ENCODE data around the gene RASSF1. TPM values are rescaled to one million over a fixed set of nuclear protein-coding genes. Genes with fewer than 3 reads are reported as not detected.
"Not testable (repeated sequence)": the region's sequence is repeated elsewhere in the genome, so short reads cannot be mapped to it uniquely, and the experiment has no call there.

Gene RASSF1
- total RNA-seq, 1 experiment from 2014 or later = 14.7 TPM

- no peaks in the 10 kb centered on the region for H3K9me3 Mint-ChIP-seq (ENCODE audit: low read depth, unreplicated experiment)
- TF ChIP-seq, protein P1, sequence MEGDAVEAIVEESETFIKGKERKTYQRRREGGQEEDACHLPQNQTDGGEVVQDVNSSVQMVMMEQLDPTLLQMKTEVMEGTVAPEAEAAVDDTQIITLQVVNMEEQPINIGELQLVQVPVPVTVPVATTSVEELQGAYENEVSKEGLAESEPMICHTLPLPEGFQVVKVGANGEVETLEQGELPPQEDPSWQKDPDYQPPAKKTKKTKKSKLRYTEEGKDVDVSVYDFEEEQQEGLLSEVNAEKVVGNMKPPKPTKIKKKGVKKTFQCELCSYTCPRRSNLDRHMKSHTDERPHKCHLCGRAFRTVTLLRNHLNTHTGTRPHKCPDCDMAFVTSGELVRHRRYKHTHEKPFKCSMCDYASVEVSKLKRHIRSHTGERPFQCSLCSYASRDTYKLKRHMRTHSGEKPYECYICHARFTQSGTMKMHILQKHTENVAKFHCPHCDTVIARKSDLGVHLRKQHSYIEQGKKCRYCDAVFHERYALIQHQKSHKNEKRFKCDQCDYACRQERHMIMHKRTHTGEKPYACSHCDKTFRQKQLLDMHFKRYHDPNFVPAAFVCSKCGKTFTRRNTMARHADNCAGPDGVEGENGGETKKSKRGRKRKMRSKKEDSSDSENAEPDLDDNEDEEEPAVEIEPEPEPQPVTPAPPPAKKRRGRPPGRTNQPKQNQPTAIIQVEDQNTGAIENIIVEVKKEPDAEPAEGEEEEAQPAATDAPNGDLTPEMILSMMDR (IDR thresholded peaks at IDR 0.05; ENCODE audit: unreplicated experiment) = no peak
- no peak for DNase-seq
- no peak overlapping the region for H3K4me3 Mint-ChIP-seq (ENCODE audit: low read depth, unreplicated experiment)
- no peaks in the 10 kb centered on the region for H3K27me3 Mint-ChIP-seq (ENCODE audit: unreplicated experiment)
- peaks cover 19% of the 10 kb centered on the region for H3K4me1 Mint-ChIP-seq (ENCODE audit: low read depth, unreplicated experiment)
- intact Hi-C loops (cut with micrococcal nuclease; ENCODE audit: unreplicated experiment) = no loop called here
- no peak overlapping the region for H3K27ac Mint-ChIP-seq (ENCODE audit: unreplicated experiment)
- BruUV-seq (replicated peaks) = no TSS peak
- H3K36me3 Mint-ChIP-seq (ENCODE audit: insufficient read depth, unreplicated experiment) = peaks cover 43% of the 10 kb centered on the region
- CTCF ChIA-PET = no interaction called here
Observed at GRCh38 chr3:50288387-50289007, 52.1 kb downstream of the RASSF1 start.

DNA sequence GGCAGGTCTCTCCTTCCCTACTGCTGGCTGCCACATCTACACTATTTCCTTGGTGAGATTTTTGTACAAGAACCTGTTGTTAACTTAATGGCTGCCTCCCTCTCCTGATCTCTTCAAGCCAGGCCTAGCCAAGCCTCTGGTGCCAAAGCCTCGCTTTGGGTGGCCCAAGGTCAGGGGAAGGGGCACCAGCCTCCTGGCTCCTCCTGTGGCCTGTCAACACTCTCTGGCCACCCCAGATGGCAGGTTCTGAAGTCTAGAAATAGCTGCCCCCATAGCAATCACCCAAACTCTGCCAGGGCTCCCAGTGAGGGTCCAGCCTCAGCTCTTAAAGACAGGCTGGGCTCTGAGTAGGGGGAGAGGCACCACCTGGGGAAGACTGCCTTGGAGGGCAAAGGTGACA lies 53.4 kb downstream of the RASSF1 start:
- no peak overlapping the region for H3K27ac Mint-ChIP-seq (ENCODE audit: unreplicated experiment)
- CTCF ChIA-PET = no interaction called here
- BruUV-seq (replicated peaks) = no TSS peak
- intact Hi-C loops (cut with micrococcal nuclease; ENCODE audit: unreplicated experiment) = no loop called here
- H3K4me3 Mint-ChIP-seq (ENCODE audit: low read depth, unreplicated experiment) = no peak overlapping the region
- TF ChIP-seq, protein P1 (IDR thresholded peaks at IDR 0.05; ENCODE audit: unreplicated experiment) = no peak
- no peaks in the 10 kb centered on the region for H3K27me3 Mint-ChIP-seq (ENCODE audit: unreplicated experiment)
- no peak for DNase-seq
- H3K4me1 Mint-ChIP-seq (ENCODE audit: low read depth, unreplicated experiment) = peaks cover 9% of the 10 kb centered on the region
- H3K9me3 Mint-ChIP-seq (ENCODE audit: low read depth, unreplicated experiment) = no peaks in the 10 kb centered on the region
- peaks cover 37% of the 10 kb centered on the region for H3K36me3 Mint-ChIP-seq (ENCODE audit: insufficient read depth, unreplicated experiment)

DNA sequence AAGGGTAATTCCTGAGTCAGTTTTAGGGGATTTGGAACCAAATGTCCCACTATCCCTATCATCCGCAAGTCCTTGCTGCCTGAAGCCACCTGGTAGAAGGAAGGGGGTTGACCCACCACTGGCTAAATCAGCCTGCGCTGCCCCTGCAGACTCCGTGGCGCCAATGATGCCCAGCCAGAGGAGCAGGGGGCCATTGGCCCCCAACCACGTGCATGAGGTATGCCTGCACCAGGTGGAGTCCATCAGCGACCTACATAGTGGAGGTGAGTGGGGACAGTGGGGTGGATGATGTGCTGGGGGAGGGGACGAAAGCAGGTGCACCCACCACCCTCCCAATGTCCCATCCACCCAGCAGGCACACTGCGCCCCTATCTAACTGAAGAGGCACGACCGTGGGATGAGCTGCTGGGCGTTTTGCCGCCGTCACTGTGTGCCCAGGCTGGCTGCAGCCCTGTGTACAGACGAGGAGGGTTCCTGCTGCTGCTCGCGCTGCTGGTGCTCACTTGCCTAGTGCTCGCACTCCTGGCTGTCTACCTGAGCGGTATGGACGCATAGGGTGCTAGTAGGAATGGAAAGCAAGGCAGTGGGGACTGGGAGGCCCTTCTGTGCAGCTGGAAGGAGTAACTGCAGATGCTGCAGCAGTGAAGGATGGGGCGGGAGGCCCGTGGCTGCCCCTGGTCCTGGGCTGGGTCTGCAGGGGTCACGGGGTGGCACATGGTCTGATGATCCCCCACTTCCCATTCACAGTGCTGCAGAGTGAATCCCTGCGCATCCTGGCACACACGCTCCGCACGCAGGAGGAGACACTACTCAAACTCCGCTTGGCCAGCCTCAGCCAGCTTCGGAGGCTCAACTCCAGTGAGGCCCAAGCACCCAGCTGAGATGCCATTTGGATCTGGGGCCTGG lies 54.1 kb downstream of the RASSF1 start:
- no TSS peak for BruUV-seq (replicated peaks)
- no peak overlapping the region for H3K27ac Mint-ChIP-seq (ENCODE audit: unreplicated experiment)
- CTCF ChIA-PET = no interaction called here
- H3K9me3 Mint-ChIP-seq (ENCODE audit: low read depth, unreplicated experiment) = no peaks in the 10 kb centered on the region
- DNase-seq = no peak
- peaks cover 8% of the 10 kb centered on the region for H3K4me1 Mint-ChIP-seq (ENCODE audit: low read depth, unreplicated experiment)
- intact Hi-C loops (cut with micrococcal nuclease; ENCODE audit: unreplicated experiment) = no loop called here
- peaks cover 30% of the 10 kb centered on the region for H3K36me3 Mint-ChIP-seq (ENCODE audit: insufficient read depth, unreplicated experiment)
- TF ChIP-seq, protein P1 (IDR thresholded peaks at IDR 0.05; ENCODE audit: unreplicated experiment) = no peak
- no peaks in the 10 kb centered on the region for H3K27me3 Mint-ChIP-seq (ENCODE audit: unreplicated experiment)
- no peak overlapping the region for H3K4me3 Mint-ChIP-seq (ENCODE audit: low read depth, unreplicated experiment)

GRCh38 chr3:50284121-50284520 lies 56.5 kb downstream of the RASSF1 start:
- H3K4me3 Mint-ChIP-seq (ENCODE audit: low read depth, unreplicated experiment); H3K4me1 Mint-ChIP-seq (ENCODE audit: low read depth, unreplicated experiment); H3K9me3 Mint-ChIP-seq (ENCODE audit: low read depth, unreplicated experiment); BruUV-seq (replicated peaks); H3K27me3 Mint-ChIP-seq (ENCODE audit: unreplicated experiment); H3K27ac Mint-ChIP-seq (ENCODE audit: unreplicated experiment); intact Hi-C loops (cut with micrococcal nuclease; ENCODE audit: unreplicated experiment); DNase-seq: not testable (repeated sequence)
- peaks cover 20% of the 10 kb centered on the region for H3K36me3 Mint-ChIP-seq (ENCODE audit: insufficient read depth, unreplicated experiment)
- CTCF ChIA-PET = interaction anchor here (0.6 kb wide), 1 partner anchor 1625 kb away, joined by 6 read pairs; no protein-coding TSS in a partner anchor

Other genes with a start within 250 kb of the RASSF1 start
- 1.6 and 1.7 TPM in 2 replicates for gene SEMA3F, start 185.5 kb downstream of the RASSF1 start, total RNA-seq (2022)
- gene GNAT1, start 149.2 kb downstream of the RASSF1 start, total RNA-seq (2022) = not detected in 2 replicates
- not detected in 2 replicates for gene SLC38A3, start 135.6 kb downstream of the RASSF1 start, total RNA-seq (2022)
- gene GNAI2, start 104.6 kb downstream of the RASSF1 start, total RNA-seq (2022) = 92.5 and 102 TPM in 2 replicates
- gene SEMA3B, start 71.7 kb downstream of the RASSF1 start, total RNA-seq (2022) = 20.3 and 25.7 TPM in 2 replicates
- gene LSMEM2, start 61.7 kb downstream of the RASSF1 start, total RNA-seq (2022) = 0.32 TPM in 1 of 2 replicates, not detected in the other
- 121 TPM in 2 replicates for gene IFRD2, start 48.4 kb downstream of the RASSF1 start, total RNA-seq (2022)
- gene HYAL3, start 41.4 kb downstream of the RASSF1 start, total RNA-seq (2022) = 4.3 and 5.5 TPM in 2 replicates
- 11.6 and 15.0 TPM in 2 replicates for gene NAA80, start 41.4 kb downstream of the RASSF1 start, total RNA-seq (2022)
- gene HYAL1, start 37.3 kb downstream of the RASSF1 start, total RNA-seq (2022) = 1.3 and 1.5 TPM in 2 replicates
- 35.7 and 36.9 TPM in 2 replicates for gene HYAL2, start 18.1 kb downstream of the RASSF1 start, total RNA-seq (2022)
- 29.2 and 31.2 TPM in 2 replicates for gene TUSC2, start 12.6 kb downstream of the RASSF1 start, total RNA-seq (2022)
- 0.44 and 0.71 TPM in 2 replicates for gene ZMYND10, start 4.9 kb upstream of the RASSF1 start, total RNA-seq (2022)
- 21.0 and 21.8 TPM in 2 replicates for gene NPRL2, start 9.9 kb upstream of the RASSF1 start, total RNA-seq (2022)
- 19.4 and 19.7 TPM in 2 replicates for gene CYB561D2, start 10.0 kb upstream of the RASSF1 start, total RNA-seq (2022)
- gene TMEM115, start 18.7 kb upstream of the RASSF1 start, total RNA-seq (2022) = 29.3 and 29.4 TPM in 2 replicates
- gene CACNA2D2, start 162.8 kb upstream of the RASSF1 start, total RNA-seq (2022) = 0.12 TPM in 1 of 2 replicates, not detected in the other
- gene C3orf18, start 226.9 kb upstream of the RASSF1 start, total RNA-seq (2022) = 2.7 and 3.1 TPM in 2 replicates
- gene HEMK1, start 228.7 kb upstream of the RASSF1 start, total RNA-seq (2022) = 17.6 and 20.0 TPM in 2 replicates